ENCODE results near the gene GIPR.
"Not testable (repeated sequence)": the region's sequence is repeated elsewhere in the genome, so short reads cannot be mapped to it uniquely, and the experiment has no call there.

GIPR gene

GRCh38 chr19:45692187-45693105, 24.4 kb downstream of the GIPR start, which contains the start of gene QPCTL:
QPCTL (plus strand) TSS chr19:45692666; CDS start chr19:45692704, 38 bp downstream.
- peak; percentile 99 for DNase-seq

DNA sequence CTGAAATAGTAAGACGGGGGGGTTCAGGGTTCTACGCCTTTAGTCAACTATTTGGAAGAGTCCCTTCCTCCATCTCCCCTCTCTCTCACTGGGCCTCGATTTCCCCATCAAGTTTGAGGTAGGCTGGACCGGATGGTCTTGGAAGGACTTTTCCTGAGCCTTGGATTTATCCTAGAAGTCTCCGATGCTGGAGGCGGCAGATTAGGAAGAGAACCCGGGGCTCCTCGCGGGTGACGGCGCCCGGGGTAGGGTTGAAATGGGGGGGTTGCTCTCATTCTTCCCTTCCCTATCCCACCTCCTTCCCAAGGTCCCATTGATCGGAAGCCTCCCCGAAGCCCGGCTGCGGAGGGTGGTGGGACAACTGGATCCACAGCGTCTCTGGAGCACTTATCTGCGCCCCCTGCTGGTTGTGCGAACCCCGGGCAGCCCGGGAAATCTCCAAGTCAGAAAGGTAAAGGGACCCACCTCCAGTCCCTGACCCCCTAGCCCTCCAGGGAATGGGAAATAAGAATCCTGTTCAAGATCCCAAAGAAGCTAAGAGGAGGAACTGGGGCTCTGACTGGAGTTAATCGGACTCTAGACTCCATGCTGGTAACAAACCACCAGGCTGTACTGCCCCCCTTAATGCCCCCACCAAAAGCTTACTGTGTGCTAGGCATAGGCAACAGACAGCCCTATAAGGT, 25.2 kb downstream of the GIPR start:
- DNase-seq: peak; percentile 69

DNA sequence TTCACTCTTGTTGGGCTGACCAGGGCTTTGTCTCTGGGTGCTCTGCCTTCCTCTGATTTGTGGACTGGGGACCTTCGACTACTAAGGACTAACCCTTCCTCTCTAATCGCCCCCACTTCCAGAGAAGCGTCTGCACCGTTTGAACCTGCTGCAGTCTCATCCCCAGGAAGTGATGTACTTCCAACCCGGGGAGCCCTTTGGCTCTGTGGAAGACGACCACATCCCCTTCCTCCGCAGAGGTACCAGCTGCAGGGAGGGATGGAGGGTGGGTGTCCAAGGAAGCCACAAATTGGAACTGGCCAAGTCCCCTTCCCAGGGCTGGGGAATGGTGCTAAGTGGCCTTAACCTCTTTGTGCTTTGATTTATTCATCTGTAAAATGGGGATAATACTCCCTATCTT, 33.7 kb downstream of the GIPR start:
- no peak for DNase-seq

DNA sequence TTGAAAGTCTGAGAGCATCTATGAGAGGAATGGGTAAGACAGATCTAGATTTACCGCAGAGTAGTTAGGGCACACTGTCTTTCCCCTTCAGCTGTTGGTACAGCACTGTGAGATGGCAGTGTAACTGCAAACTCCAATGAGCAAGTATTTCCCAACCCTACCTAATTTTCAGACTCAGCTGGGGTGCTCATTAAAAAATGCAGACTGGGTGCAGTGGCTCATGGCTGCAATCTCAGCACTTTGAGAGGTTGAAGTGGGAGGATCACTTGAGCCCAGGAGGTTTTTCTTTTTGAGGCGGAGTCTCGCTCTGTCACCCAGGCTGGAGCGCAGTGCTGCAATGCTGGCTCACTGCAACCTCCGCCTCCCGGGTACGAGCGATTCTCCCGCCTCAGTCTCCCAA, 37.1 kb downstream of the GIPR start:
- no peak for DNase-seq

DNA sequence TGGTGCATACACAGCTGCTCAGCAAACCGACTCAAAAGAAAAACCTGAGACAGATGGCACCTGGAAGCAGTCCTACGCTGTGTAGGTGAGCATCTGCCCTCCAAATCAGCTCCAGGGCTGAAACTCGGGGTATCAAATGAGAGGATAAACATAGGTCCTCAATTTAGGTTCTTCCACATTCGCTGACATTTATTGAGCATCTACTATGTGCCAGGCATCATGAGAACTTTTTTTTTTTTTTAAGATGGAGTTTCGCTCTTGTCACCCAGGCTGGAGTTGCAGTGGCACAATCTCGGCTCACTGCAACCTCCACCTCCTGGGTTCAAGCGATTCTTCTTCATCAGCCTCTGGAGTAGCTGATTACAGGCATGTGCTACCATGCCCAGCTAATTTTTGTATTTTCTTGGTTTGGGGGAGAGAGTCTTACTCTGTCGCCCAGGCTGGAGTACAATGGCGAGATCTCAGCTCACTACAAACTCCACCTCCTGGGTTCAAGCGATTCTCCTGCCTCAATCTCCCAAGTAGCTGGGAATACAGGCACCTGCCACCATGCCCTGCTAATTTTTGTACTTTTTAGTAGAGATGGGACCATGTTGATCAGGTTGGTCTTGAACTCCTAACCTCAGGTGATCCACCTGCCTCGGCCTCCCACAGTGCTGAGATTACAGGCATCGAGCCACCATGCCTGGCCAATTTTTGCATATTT, 37.8 kb downstream of the GIPR start:
- no peak for DNase-seq

GRCh38 chr19:45710356-45711130, 42.5 kb downstream of the GIPR start:
- DNase-seq: no peak

DNA sequence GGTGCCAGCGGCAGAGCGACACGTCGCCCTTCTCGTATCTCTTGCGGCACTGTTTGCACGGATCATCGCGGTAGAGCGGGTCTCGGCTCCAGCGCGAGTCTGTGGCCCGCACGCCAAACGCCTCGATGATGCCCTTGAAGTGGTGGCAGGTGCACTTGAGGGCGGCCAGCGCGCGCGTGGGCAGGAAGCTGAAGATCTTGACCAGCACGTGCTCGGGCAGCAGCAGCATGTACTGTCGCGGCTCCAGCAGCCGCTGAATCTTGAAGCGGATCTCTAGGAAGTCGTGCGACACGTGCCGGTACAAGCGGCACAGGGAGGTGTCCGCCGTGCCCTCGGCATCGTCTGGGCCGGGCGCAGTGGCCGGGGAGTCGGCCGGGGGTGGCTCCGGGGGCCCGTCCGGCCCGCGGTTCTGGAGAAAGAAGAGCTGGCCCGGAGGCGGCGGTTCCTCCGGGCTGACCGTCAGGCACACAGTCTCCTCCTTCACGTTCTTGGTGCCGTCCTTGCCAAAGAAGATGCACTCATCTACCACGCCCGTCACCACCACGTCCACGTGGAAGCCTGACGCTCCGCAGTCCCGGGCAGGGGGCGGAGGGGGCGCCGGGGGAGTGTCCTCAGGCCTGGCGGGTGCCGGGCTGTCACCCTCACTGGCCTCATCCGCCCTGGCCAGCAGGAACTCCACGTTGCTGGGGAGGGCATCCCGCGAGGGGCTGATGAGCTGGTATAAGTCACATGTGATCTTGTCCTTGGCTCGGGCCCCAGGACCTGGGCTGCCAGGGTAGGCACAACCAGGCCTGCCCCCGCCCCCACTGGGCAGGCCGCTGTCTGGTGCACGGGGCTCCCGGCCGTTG, 44.1 kb downstream of the GIPR start:
- DNase-seq: no peak

DNA sequence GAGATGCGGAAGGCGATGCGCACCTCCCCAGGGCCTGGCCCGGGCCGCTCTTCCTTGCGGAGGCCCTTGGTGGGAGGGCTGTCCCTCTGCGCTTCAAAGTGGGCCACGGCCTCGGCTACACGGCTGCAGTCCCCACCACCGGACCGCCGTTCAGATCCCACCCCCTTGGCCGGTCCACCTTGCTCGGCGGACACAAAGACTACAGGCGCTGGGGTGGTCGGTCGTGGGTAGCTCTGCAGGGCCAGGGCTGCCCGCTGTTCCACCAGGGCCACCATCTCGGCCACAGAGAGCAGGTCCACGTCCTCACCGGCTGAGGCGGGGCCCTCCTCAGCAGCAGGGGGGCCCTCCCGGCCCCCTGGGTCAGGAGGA, 44.7 kb downstream of the GIPR start:
- no peak for DNase-seq

DNA sequence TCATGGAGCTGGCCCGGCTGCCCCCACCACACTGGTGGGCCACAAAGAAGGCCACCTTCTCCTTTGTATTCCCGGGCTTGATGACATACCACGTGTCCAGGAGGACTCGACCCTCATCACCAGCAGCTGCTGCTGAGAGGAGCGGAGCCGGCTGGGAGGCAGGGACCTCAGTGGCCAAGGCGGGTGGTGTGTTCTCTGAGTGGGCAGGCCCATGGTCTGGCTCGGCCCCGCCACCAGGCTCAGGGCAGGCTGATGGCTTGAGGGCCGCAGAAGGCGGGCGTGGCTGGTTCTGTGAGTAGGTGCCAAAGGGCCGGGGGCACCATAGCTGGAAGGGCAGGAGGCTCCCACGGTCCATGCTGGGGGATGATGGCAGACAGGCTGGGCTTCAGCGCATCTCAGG, 45.1 kb downstream of the GIPR start:
- DNase-seq: no peak

DNA sequence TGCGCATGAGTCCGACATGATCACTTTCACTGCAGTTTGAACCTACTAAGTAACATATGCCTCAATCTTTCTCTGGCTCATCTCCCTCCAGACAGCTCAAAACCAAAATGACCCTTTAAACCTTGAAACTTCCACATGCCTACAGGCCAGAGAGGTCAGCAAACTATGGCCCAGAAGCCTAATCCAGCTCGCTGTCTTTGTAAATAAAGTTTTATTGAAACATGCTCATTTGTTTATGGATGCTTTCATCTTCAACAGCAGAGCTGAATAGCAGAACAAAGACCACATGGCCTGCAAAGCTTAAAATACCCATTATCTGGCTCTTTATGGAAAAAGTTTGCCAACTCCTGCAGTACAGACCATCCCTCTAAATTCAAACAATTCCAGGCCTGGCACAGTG, 47.1 kb downstream of the GIPR start:
- DNase-seq: no peak

DNA sequence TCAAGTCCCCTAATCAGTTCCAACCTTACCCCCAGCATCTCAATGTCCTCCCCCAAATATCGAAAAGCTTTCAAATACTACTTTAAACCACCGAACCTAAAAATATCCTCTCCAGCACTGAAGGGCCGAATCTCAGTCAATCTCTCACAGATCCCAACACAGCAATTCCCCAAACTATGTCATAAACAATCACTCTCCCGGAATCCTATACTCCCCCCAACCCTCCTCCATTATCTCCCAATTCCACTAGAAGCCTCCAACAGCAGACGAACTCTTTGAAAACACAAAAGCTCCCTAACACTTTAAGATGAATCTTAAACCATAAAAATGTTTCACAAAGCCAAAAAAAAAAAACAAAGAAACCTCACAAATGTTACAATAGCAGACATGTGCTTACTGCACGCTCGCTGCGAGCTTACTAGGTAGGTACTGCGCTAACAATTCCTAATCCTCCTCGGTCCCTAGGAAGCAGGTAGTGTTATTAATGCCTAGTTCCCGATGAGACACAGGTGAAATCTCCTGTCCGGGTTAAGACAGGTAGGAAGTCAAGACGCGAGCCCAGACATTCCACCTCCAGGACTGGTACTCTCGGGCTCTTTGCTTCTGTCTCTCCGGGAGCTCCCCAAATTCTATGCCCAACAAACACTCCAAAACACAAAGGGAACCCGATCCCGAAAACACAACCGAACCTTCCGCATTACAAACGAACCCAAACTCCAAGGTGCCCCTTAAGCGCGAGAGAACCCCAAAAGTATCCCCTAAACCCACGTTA, 48.5 kb downstream of the GIPR start:
- DNase-seq: no peak

GRCh38 chr19:45717131-45717982, 49.3 kb downstream of the GIPR start:
- DNase-seq: peak; percentile 99

DNA sequence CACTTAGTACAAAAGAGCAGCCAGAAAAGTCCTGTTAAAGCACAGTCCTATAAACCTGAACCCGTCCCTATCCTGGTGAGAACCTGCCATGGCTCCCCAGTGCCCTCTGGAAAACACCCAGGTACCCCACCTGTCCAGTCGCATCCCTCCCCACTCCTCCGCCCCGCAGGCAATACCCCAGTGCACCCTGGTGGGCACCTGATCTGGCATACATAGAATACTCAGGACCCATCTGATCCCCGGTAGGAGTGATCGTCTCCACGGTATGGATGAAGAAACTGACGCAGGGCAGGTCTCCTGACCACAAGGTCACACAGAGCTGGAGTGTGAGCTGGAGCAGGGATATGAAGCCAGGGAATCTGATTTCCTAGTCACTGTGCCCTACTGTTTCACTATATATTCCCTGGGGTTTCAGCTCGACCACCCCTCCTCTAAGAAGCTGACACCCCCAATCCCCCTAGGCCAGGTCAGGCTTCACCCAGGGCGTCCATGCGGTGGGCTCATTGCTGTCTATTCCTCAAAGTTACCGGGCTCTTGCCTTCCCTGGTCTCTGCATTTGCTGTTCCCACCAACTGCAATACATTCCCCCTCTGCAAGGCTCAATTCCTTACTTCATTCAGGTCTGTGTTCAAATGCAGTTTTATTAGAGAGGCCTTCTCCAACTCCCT, 50.1 kb downstream of the GIPR start:
- no peak for DNase-seq

- not testable (repeated sequence) for DNase-seq
These were observed 52.0 kb downstream of the GIPR start for GRCh38 chr19:45720065-45720464.

GRCh38 chr19:45728683-45729082, 60.7 kb downstream of the GIPR start:
- not testable (repeated sequence) for DNase-seq

- DNase-seq: no peak
These were observed 61.8 kb downstream of the GIPR start for GRCh38 chr19:45729800-45730290.

GRCh38 chr19:45730368-45731288, 62.6 kb downstream of the GIPR start, which contains the start of gene FBXO46:
FBXO46 (minus strand) TSS chr19:45730896; CDS start chr19:45713495, 17,401 bp downstream.
- peak; percentile 97 for DNase-seq

Data from CD4-positive, alpha-beta T cell treated with Interleukin-17A for 1 hour (primary cell).